HFFc6 (cell line): ENCODE results near the gene HTR7. TPM values are rescaled to one million over a fixed set of nuclear protein-coding genes. Genes with fewer than 3 reads are reported as not detected.

Experiments used
- DNase-seq: peaks from one replicate; pipeline ENCODE4 v3.0.0-alpha.2; 2018
- H3K27ac Mint-ChIP-seq: 2 replicates; pipeline ENCODE4 v1.8.0; 2020; ENCODE audit warnings: mild to moderate bottlenecking, mixed read lengths
- H3K27me3 Mint-ChIP-seq: 2 replicates; pipeline ENCODE4 v1.8.0; 2021; ENCODE audit warnings: mild to moderate bottlenecking, moderate library complexity, mixed read lengths; ENCODE audit not compliant: insufficient read depth
- H3K36me3 Mint-ChIP-seq: 2 replicates; pipeline ENCODE4 v1.8.0; 2021; ENCODE audit warnings: low read depth, mixed read lengths
- H3K4me1 Mint-ChIP-seq: 2 replicates; pipeline ENCODE4 v1.8.0; 2020; ENCODE audit warnings: low read depth, mixed read lengths
- H3K4me3 Mint-ChIP-seq: 2 replicates; pipeline ENCODE4 v1.8.0; 2020; ENCODE audit warnings: mild to moderate bottlenecking, moderate library complexity, mixed read lengths
- H3K9me3 Mint-ChIP-seq: 2 replicates; pipeline ENCODE4 v1.8.0; 2020; ENCODE audit warnings: mild to moderate bottlenecking, mixed read lengths
- total RNA-seq, 6 experiments: library from RNA; stranded (reverse); fragmentation: NEBNext Ultra II Directional; extraction: Animal tissue kit (Norgen Biotek cat#: 25700); gene quantifications; 2 replicates in 1 of 6; 3 replicates in 5 of 6; pipeline ENCODE4 v1.2.3, GENCODE V29; 2021
- TF ChIP-seq, protein P1 (sequence below): fragments of 200-600 bp; sonication (generic); IDR thresholded peaks from 2 replicates; pipeline ENCODE4 v1.5.0; 2021; ENCODE audit warnings: antibody characterized with exemption, mild to moderate bottlenecking

HTR7 gene
- total RNA-seq, 6 experiments from 2014 or later = 0.23 to 0.50 (median 0.30) TPM

- no peaks in the 10 kb centered on the region for H3K36me3 Mint-ChIP-seq
- DNase-seq = no peak
- no peaks in the 10 kb centered on the region for H3K9me3 Mint-ChIP-seq
- peaks cover 14% of the 10 kb centered on the region; the same call in 1 of the 2 replicates for H3K27me3 Mint-ChIP-seq
- H3K4me1 Mint-ChIP-seq = peaks cover 22% of the 10 kb centered on the region
- H3K4me3 Mint-ChIP-seq = peak overlapping the region; percentile 87
- TF ChIP-seq, protein P1, sequence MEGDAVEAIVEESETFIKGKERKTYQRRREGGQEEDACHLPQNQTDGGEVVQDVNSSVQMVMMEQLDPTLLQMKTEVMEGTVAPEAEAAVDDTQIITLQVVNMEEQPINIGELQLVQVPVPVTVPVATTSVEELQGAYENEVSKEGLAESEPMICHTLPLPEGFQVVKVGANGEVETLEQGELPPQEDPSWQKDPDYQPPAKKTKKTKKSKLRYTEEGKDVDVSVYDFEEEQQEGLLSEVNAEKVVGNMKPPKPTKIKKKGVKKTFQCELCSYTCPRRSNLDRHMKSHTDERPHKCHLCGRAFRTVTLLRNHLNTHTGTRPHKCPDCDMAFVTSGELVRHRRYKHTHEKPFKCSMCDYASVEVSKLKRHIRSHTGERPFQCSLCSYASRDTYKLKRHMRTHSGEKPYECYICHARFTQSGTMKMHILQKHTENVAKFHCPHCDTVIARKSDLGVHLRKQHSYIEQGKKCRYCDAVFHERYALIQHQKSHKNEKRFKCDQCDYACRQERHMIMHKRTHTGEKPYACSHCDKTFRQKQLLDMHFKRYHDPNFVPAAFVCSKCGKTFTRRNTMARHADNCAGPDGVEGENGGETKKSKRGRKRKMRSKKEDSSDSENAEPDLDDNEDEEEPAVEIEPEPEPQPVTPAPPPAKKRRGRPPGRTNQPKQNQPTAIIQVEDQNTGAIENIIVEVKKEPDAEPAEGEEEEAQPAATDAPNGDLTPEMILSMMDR = no peak
- peak overlapping the region; percentile 70 for H3K27ac Mint-ChIP-seq
These were observed 676 bp upstream of the HTR7 start for GRCh38 chr10:90858461-90858968.

GRCh38 chr10:90856964-90857634, 740 bp downstream of the HTR7 start:
- Mint-ChIP-seq H3K27ac (peak overlapping the region; percentile 58), H3K36me3 (0 out of 2 replicates have a peak, but pooled peaks cover 4% of the 10 kb centered on the region), H3K4me3 (peak overlapping the region; percentile 88), H3K9me3 (peaks cover 2% of the 10 kb centered on the region), H3K27me3 (peaks cover 12% of the 10 kb centered on the region; the same call in 1 of the 2 replicates), H3K4me1 (peaks cover 22% of the 10 kb centered on the region)
- no peak for DNase-seq
- TF ChIP-seq, protein P1 = no peak

- Mint-ChIP-seq H3K9me3 (peaks cover 8% of the 10 kb centered on the region), H3K4me3 (no peak overlapping the region), H3K27me3 (peaks cover 12% of the 10 kb centered on the region; the same call in 1 of the 2 replicates), H3K27ac (no peak overlapping the region), H3K36me3 (peaks cover 10% of the 10 kb centered on the region), H3K4me1 (peaks cover 22% of the 10 kb centered on the region)
- TF ChIP-seq, protein P1 = no peak
- no peak for DNase-seq
These were observed 1.6 kb downstream of the HTR7 start for GRCh38 chr10:90856261-90856660.

DNA sequence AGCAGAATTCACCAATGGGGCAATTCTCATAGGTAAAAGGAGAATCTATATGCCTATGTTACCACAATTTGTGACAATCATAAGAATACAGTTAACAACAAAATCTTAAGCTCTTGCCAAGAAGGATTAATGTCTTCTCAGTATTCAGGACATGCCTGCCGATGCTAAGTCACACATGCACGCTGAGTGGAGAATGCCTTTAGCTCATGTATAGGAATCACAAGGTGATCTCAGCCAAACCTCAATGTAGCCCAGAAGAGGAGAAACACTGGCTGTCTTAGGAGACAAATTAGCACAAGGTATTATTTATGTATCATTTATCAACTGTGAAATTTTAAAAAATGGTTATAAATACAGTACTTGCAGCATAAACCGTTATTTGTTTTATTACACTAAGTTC, 2.7 kb downstream of the HTR7 start:
- H3K27ac Mint-ChIP-seq = no peak overlapping the region
- peaks cover 20% of the 10 kb centered on the region for H3K9me3 Mint-ChIP-seq
- peaks cover 12% of the 10 kb centered on the region; the same call in 1 of the 2 replicates for H3K27me3 Mint-ChIP-seq
- H3K4me3 Mint-ChIP-seq = no peak overlapping the region
- TF ChIP-seq, protein P1 = no peak
- H3K36me3 Mint-ChIP-seq = peaks cover 22% of the 10 kb centered on the region
- H3K4me1 Mint-ChIP-seq = peaks cover 29% of the 10 kb centered on the region
- DNase-seq = no peak

DNA sequence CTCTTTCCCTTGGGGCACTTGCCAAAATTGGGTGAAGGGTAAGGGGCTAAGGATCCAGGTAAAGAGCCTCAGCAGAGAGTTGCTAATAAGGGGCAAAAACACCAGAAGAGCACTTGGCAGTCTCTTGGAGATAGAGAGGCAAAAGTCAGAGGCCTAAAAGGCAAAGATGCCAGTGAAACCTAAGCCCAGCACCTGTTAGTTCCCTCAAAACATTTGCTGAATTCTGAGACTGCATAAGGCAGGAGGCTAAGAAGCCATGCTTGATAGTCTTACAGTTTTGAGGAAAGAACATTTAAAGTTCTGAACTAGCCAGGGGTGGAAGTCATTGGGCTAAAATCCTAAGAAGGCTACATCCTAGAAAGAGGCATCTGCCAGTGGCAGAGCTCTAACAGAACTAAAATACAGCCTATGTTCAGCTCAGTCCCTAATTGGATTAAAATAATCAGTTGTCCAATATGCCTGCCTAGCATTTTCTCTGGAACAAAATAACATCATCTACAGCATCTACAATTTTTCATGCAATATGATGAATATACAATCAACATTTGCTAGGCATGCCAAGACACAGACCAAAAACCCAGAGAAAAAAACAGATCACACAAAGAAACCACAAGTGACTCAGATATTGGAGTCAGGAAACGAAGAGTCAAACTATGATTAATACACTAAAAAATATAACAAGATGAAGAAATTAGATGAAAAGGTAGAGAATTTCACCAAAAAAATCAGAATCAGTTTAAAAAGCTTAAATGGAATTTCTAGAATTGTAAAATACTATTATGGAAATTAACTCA, 7.7 kb downstream of the HTR7 start:
- H3K27me3 Mint-ChIP-seq = peaks cover 7% of the 10 kb centered on the region; the same call in 1 of the 2 replicates
- peak; percentile 30 for DNase-seq
- H3K27ac Mint-ChIP-seq = no peak overlapping the region
- H3K4me3 Mint-ChIP-seq = no peak overlapping the region
- peaks cover 22% of the 10 kb centered on the region for H3K36me3 Mint-ChIP-seq
- H3K9me3 Mint-ChIP-seq = peaks cover 20% of the 10 kb centered on the region
- TF ChIP-seq, protein P1 = no peak
- peaks cover 34% of the 10 kb centered on the region for H3K4me1 Mint-ChIP-seq
